ENCODE results near the gene CPTP.

GRCh38 chr1:1361982-1362423, 37.4 kb downstream of the CPTP start:
- no peak for TF ChIP-seq GATA2 (IDR thresholded peaks at IDR 0.05; ENCODE audit: low read depth, low read length)
- TF ChIP-seq GATA3 (IDR thresholded peaks at IDR 0.05; ENCODE audit: low read depth, low read length): no peak
